Cardiac muscle cell (in vitro differentiated cells and primary cell): Measurements from ENCODE around the gene PYROXD2. TPM values are rescaled to one million over a fixed set of nuclear protein-coding genes. Genes with fewer than 3 reads are reported as not detected.

Experiments used
- DNase-seq, 2 donors: peaks; one replicate each; pipeline versions ENCODE4 v3.0.0 to v3.0.0-alpha.2; 2010 to 2017; ENCODE audit warnings: low read depth in 1 of 2, low spot score in 1 of 2
- H3K27ac ChIP-seq: fragments of 200-600 bp; sonication (generic); 2 replicates; pipeline ENCODE4 v1.5.1; 2016
- H3K27me3 ChIP-seq: fragments of 200-600 bp; sonication (generic); 2 replicates; pipeline ENCODE4 v1.6.0; 2016; ENCODE audit warnings: control low read depth
- H3K36me3 ChIP-seq: fragments of 200-600 bp; sonication (generic); 2 replicates; pipeline ENCODE4 v1.5.1; 2016; ENCODE audit warnings: control low read depth
- H3K4me1 ChIP-seq: fragments of 200-600 bp; sonication (generic); 2 replicates; pipeline ENCODE4 v1.8.1; 2017; ENCODE audit warnings: low read depth, mild to moderate bottlenecking, mixed run types
- H3K4me3 ChIP-seq: fragments of 200-600 bp; sonication (generic); 2 replicates; pipeline ENCODE4 v1.5.1; 2016; ENCODE audit warnings: mild to moderate bottlenecking
- H3K9me3 ChIP-seq: fragments of 200-600 bp; sonication (generic); 2 replicates; pipeline ENCODE4 v1.5.1; 2017; ENCODE audit warnings: low read depth, mild to moderate bottlenecking, control low read depth
- CTCF ChIP-seq: IDR thresholded peaks from 2 replicates; pipeline ENCODE4 v1.5.1; 2012; ENCODE audit warnings: low read depth, mild to moderate bottlenecking, low read length
- polyA plus RNA-seq: library from polyadenylated mRNA; unstranded; fragments of >200 nt; fragmentation: Nextera tagmentation; extraction: Ambion mirVana; gene quantifications from 2 replicates; pipeline ENCODE4 v1.2.1, GENCODE V29; 2016
- total RNA-seq: library from RNA; depleted of rRNA; stranded (reverse); fragments of >200 nt; gene quantifications from 2 replicates; pipeline ENCODE4 v1.2.3, GENCODE V29; 2016

PYROXD2 gene
- total and polyA plus RNA-seq, 2 experiments from 2014 or later = 27.5 to 45.1 TPM

GRCh38 chr10:98338318-98338717, 76.7 kb downstream of the PYROXD2 start:
- peaks cover 25% of the 10 kb centered on the region for H3K4me1 ChIP-seq
- H3K4me3 ChIP-seq = no peak overlapping the region
- no peaks in the 10 kb centered on the region for H3K36me3 ChIP-seq
- no peak overlapping the region for H3K27ac ChIP-seq
- TF ChIP-seq CTCF = peak; percentile 19
- DNase-seq = peak in 1 of 2 donors; percentile 52
- no peaks in the 10 kb centered on the region for H3K27me3 ChIP-seq
- H3K9me3 ChIP-seq = no peaks in the 10 kb centered on the region

- Histone ChIP-seq H3K9me3 (no peaks in the 10 kb centered on the region), H3K4me3 (no peak overlapping the region), H3K36me3 (no peaks in the 10 kb centered on the region), H3K4me1 (peaks cover 25% of the 10 kb centered on the region), H3K27ac (no peak overlapping the region), H3K27me3 (no peaks in the 10 kb centered on the region)
- no peak for DNase-seq
- no peak for TF ChIP-seq CTCF
Observed at GRCh38 chr10:98337484-98337883, 77.5 kb downstream of the PYROXD2 start.

Other genes with a start within 250 kb of the PYROXD2 start
- gene LOXL4, start 147.0 kb downstream of the PYROXD2 start, total RNA-seq = 2.2 and 10.9 TPM in 2 replicates
- 3.1 and 9.1 TPM in 2 replicates for gene LOXL4, start 147.0 kb downstream of the PYROXD2 start, polyA plus RNA-seq
- 32.1 and 58.6 TPM in 2 replicates for gene HPS1, start 31.8 kb upstream of the PYROXD2 start, total RNA-seq
- gene HPS1, start 31.8 kb upstream of the PYROXD2 start, polyA plus RNA-seq = 60.9 and 101 TPM in 2 replicates